H1 (cell line): ENCODE measurements around the gene AHNAK2. TPM values are rescaled to one million over a fixed set of nuclear protein-coding genes. Genes with fewer than 3 reads are reported as not detected.

ENCODE experiments used
- TEAD4 ChIP-seq: IDR thresholded peaks from 2 replicates; pipeline ENCODE4 v1.6.1; 2012; ENCODE audit warnings: low read depth, low read length, inconsistent platforms, mixed read lengths
- polyA plus RNA-seq, 7 experiments: library from polyadenylated mRNA; depleted of rRNA in 3 of 7; stranded (reverse) in 5 of 7; unstranded in 2 of 7; fragments of >200 nt in 5 of 7; fragments of 200-250 nt in 2 of 7; gene quantifications; 1 replicate in 5 of 7; 2 replicates in 1 of 7; 4 replicates in 1 of 7; pipeline versions ENCODE4 v1.2.1 to v1.2.3, GENCODE V29; 2011 to 2013; ENCODE audit warnings: missing spikeins in 2 of 7, mixed read lengths in 2 of 7
- total RNA-seq: library from RNA; stranded (reverse); fragmentation: NEBNext Ultra II Directional; extraction: Animal tissue kit (Norgen Biotek cat#: 25700); gene quantifications from 2 replicates; pipeline ENCODE4 v1.2.1, GENCODE V29; 2021

AHNAK2 gene
- total and polyA plus RNA-seq, 2 of the 8 experiments (the other 6 are each of a cell fraction or from before 2014, with no cell fraction given): 0.95 to 2.0 TPM

GRCh38 chr14:104923640-104924420 is 54.3 kb downstream of the AHNAK2 start (continued):
- no peak for TF ChIP-seq TEAD4
- TF ChIP-seq, all 59 proteins: peak for 0
